CD4-positive, alpha-beta memory T cell (primary cell): ENCODE data around the gene PPP1R9A. TPM values are rescaled to one million over a fixed set of nuclear protein-coding genes. Genes with fewer than 3 reads are reported as not detected.

ENCODE experiments used
- CTCF ChIA-PET: fragments of 350-600 bp; sonication (Branson Sonifier 250); formaldehyde crosslinking; loops from one replicate; lab custom pipeline; 2021; ENCODE audit warnings: inconsistent platforms; ENCODE audit not compliant: partially characterized antibody; lab: Charles Lee
- POLR2A ChIA-PET: fragments of 350-600 bp; sonication (Branson Sonifier 250); formaldehyde crosslinking; loops from one replicate; lab custom pipeline; 2021; ENCODE audit not compliant: partially characterized antibody; lab: Charles Lee
- DNase-seq, 5 donors: peaks; one replicate each; pipeline versions ENCODE4 v3.0.0 to v3.0.0-alpha.2; 2020 to 2022; ENCODE audit warnings: mixed read lengths in 1 of 5
- H3K27ac ChIP-seq: one replicate; pipeline ENCODE4 v1.7.0; 2013; ENCODE audit warnings: low read depth, low read length
- H3K27me3 ChIP-seq: 2 replicates; pipeline ENCODE4 v1.7.0; 2013; ENCODE audit warnings: mild to moderate bottlenecking, low read length, moderate library complexity; ENCODE audit not compliant: insufficient read depth
- H3K36me3 ChIP-seq: 2 replicates; pipeline ENCODE4 v1.7.0; 2013; ENCODE audit warnings: mild to moderate bottlenecking, low read length, moderate library complexity; ENCODE audit not compliant: insufficient read depth
- H3K4me1 ChIP-seq: 2 replicates; pipeline ENCODE4 v1.7.0; 2013; ENCODE audit warnings: mild to moderate bottlenecking, low read length, moderate library complexity; ENCODE audit not compliant: insufficient read depth
- H3K4me3 ChIP-seq, 2 donors: one replicate each; pipeline ENCODE4 v1.7.0; 2013; ENCODE audit warnings: low read length in 2 of 2, mild to moderate bottlenecking in 1 of 2
- H3K9me3 ChIP-seq, 2 donors: one replicate each; pipeline ENCODE4 v1.7.0; 2013; ENCODE audit warnings: low read length in 2 of 2, control low read depth in 1 of 2; ENCODE audit not compliant: control insufficient read depth in 1 of 2
- H3K27ac Mint-ChIP-seq, 7 donors: one replicate each; pipeline ENCODE4 v1.8.0; 2020 to 2021; ENCODE audit warnings: mixed read lengths in 7 of 7, mild to moderate bottlenecking in 6 of 7, inconsistent platforms in 3 of 7, moderate library complexity in 3 of 7
- H3K27me3 Mint-ChIP-seq, 2 donors: one replicate each; pipeline ENCODE4 v1.8.0; 2020 to 2021; ENCODE audit warnings: mixed read lengths in 2 of 2
- H3K36me3 Mint-ChIP-seq, 2 donors: one replicate each; pipeline ENCODE4 v1.8.0; 2020 to 2021; ENCODE audit warnings: mixed read lengths in 2 of 2, inconsistent platforms in 1 of 2, mild to moderate bottlenecking in 1 of 2
- H3K4me1 Mint-ChIP-seq, 4 donors: one replicate each; pipeline ENCODE4 v1.8.0; 2020 to 2021; ENCODE audit warnings: mixed read lengths in 4 of 4, mild to moderate bottlenecking in 1 of 4
- H3K4me3 Mint-ChIP-seq, 8 donors: one replicate each; pipeline ENCODE4 v1.8.0; 2020 to 2021; ENCODE audit warnings: mixed read lengths in 8 of 8, mild to moderate bottlenecking in 7 of 8, moderate library complexity in 6 of 8, inconsistent platforms in 3 of 8
- H3K9me3 Mint-ChIP-seq, 8 donors: one replicate each; pipeline ENCODE4 v1.8.0; 2020 to 2021; ENCODE audit warnings: mixed read lengths in 8 of 8, mild to moderate bottlenecking in 5 of 8, inconsistent platforms in 3 of 8, moderate library complexity in 1 of 8
- intact Hi-C: fragments of 100-400 bp; cut with micrococcal nuclease; formaldehyde crosslinking; loops from one replicate; pipeline ENCODE4 v1.15.1; 2023
- polyA plus RNA-seq, 2 donors: library from polyadenylated mRNA; unstranded; fragments of 300-500 nt; fragmentation: Illumina TruSeq; gene quantifications; one replicate each; pipeline ENCODE4 v1.2.3, GENCODE V29; 2021
- total RNA-seq, 2 experiments: library from RNA; stranded (reverse); gene quantifications; one replicate each; pipeline ENCODE4 v1.2.3, GENCODE V29; 2021

PPP1R9A gene
- total and polyA plus RNA-seq, 4 experiments from 2014 or later = not detected

DNA sequence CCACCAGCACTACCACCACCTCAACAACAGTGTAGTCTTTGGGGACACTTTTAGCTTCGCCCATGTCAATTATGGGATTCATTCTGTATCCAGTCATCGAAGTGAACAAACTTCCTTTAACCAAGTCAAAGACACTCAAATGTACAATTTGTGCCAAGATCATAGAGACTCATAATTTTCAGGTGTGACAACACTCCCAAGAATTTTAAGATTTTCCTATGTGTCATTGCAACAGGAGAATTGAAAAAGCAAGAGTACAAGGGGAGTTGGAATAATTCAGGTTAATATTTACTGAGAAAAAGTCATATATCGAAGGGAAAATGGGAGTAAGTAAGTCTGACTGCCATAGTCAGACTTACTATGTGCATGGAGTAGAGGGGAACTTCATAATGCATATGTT, 390.7 kb downstream of the PPP1R9A start:
- intact Hi-C loops = no loop called here
- CTCF ChIA-PET = no interaction called here

GRCh38 chr7:95303013-95303905, 395.9 kb downstream of the PPP1R9A start:
- no peaks in the 10 kb centered on the region for H3K4me1 Mint-ChIP-seq
- no peak for DNase-seq
- H3K4me3 Mint-ChIP-seq = no peak overlapping the region
- peaks cover 8 to 9% of the 10 kb centered on the region in 2 donors for H3K27me3 Mint-ChIP-seq
- no peaks in the 10 kb centered on the region for H3K27me3 ChIP-seq
- intact Hi-C loops = no loop called here
- H3K9me3 Mint-ChIP-seq = peaks cover 0 to 2% (median 0%) of the 10 kb centered on the region in 8 donors
- ChIA-PET POLR2A (no interaction called here), CTCF (no interaction called here)
- no peaks in the 10 kb centered on the region for H3K4me1 ChIP-seq
- no peak overlapping the region for H3K27ac ChIP-seq
- H3K4me3 ChIP-seq = no peak overlapping the region
- H3K36me3 ChIP-seq = no peaks in the 10 kb centered on the region
- H3K9me3 ChIP-seq = no peaks in the 10 kb centered on the region
- no peak overlapping the region for H3K27ac Mint-ChIP-seq
- H3K36me3 Mint-ChIP-seq = no peaks in the 10 kb centered on the region

More for the DNA sequence above, 390.7 kb downstream of the PPP1R9A start:
- H3K27me3 Mint-ChIP-seq = peaks cover 7 to 17% of the 10 kb centered on the region in 2 donors
- no peaks in the 10 kb centered on the region for H3K4me1 ChIP-seq
- no peaks in the 10 kb centered on the region for H3K36me3 Mint-ChIP-seq
- no peaks in the 10 kb centered on the region for H3K27me3 ChIP-seq
- no peaks in the 10 kb centered on the region for H3K36me3 ChIP-seq
- no peaks in the 10 kb centered on the region for H3K4me1 Mint-ChIP-seq
- no peaks in the 10 kb centered on the region for H3K9me3 ChIP-seq
- peaks cover 0 to 2% (median 0%) of the 10 kb centered on the region in 8 donors for H3K9me3 Mint-ChIP-seq
- no peak overlapping the region for H3K27ac Mint-ChIP-seq
- no peak for DNase-seq
- no peak overlapping the region for H3K4me3 ChIP-seq
- H3K4me3 Mint-ChIP-seq = no peak overlapping the region
- POLR2A ChIA-PET = no interaction called here
- no peak overlapping the region for H3K27ac ChIP-seq

- H3K27ac ChIP-seq = no peak overlapping the region
- H3K4me1 ChIP-seq = no peaks in the 10 kb centered on the region
- H3K27me3 ChIP-seq = no peaks in the 10 kb centered on the region
- intact Hi-C loops = no loop called here
- H3K9me3 ChIP-seq = no peaks in the 10 kb centered on the region
- no peak for DNase-seq
- no peak overlapping the region for H3K4me3 Mint-ChIP-seq
- peaks cover 3 to 9% of the 10 kb centered on the region in 2 donors for H3K27me3 Mint-ChIP-seq
- ChIA-PET CTCF (no interaction called here), POLR2A (no interaction called here)
- H3K36me3 ChIP-seq = no peaks in the 10 kb centered on the region
- no peaks in the 10 kb centered on the region for H3K4me1 Mint-ChIP-seq
- peaks cover 0 to 2% (median 0%) of the 10 kb centered on the region in 8 donors for H3K9me3 Mint-ChIP-seq
- no peaks in the 10 kb centered on the region for H3K36me3 Mint-ChIP-seq
- H3K27ac Mint-ChIP-seq = no peak overlapping the region
- no peak overlapping the region for H3K4me3 ChIP-seq
These were observed 397.6 kb downstream of the PPP1R9A start for GRCh38 chr7:95304990-95305389.

DNA sequence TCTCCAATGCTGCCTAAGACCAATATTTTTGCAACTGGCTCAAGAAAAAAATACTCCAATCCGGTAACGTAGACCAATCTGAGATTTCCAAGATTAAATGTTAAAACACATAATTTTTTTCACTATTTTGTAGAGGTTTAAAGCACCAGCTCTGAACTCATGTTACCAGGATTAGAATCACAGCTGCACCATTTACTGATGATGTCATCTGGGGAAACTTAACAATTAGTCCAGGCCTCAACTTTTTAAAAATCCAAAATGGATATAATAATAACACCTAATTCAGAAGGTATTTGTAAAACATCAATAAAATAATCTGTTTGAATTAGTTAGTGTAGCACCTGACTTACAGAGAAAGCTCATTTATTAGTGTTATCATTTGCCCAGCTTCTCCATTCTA, 402.6 kb downstream of the PPP1R9A start:
- peaks cover 0 to 2% (median 0%) of the 10 kb centered on the region in 8 donors for H3K9me3 Mint-ChIP-seq
- H3K27me3 ChIP-seq = no peaks in the 10 kb centered on the region
- H3K4me3 ChIP-seq = no peak overlapping the region
- POLR2A ChIA-PET = no interaction called here
- DNase-seq = no peak
- peaks cover 0 to 13% of the 10 kb centered on the region in 2 donors for H3K27me3 Mint-ChIP-seq
- no peak overlapping the region for H3K27ac ChIP-seq
- peaks cover 0 to 3% (median 0%) of the 10 kb centered on the region in 4 donors for H3K4me1 Mint-ChIP-seq
- H3K4me1 ChIP-seq = no peaks in the 10 kb centered on the region
- CTCF ChIA-PET = no interaction called here
- H3K9me3 ChIP-seq = no peaks in the 10 kb centered on the region
- no peak overlapping the region for H3K27ac Mint-ChIP-seq
- H3K4me3 Mint-ChIP-seq = no peak overlapping the region
- no peaks in the 10 kb centered on the region for H3K36me3 Mint-ChIP-seq
- intact Hi-C loops = no loop called here
- H3K36me3 ChIP-seq = no peaks in the 10 kb centered on the region

- H3K9me3 ChIP-seq = no peaks in the 10 kb centered on the region
- Mint-ChIP-seq H3K36me3 (no peaks in the 10 kb centered on the region), H3K9me3 (peaks cover 0 to 2% (median 0%) of the 10 kb centered on the region in 8 donors), H3K27me3 (peaks cover 0 to 12% of the 10 kb centered on the region in 2 donors), H3K4me3 (no peak overlapping the region), H3K4me1 (peaks cover 0 to 3% (median 0%) of the 10 kb centered on the region in 4 donors), H3K27ac (no peak overlapping the region)
- intact Hi-C loops = no loop called here
- H3K4me1 ChIP-seq = no peaks in the 10 kb centered on the region
- ChIA-PET CTCF (no interaction called here), POLR2A (no interaction called here)
- H3K36me3 ChIP-seq = no peaks in the 10 kb centered on the region
- no peak overlapping the region for H3K27ac ChIP-seq
- no peak overlapping the region for H3K4me3 ChIP-seq
- no peaks in the 10 kb centered on the region for H3K27me3 ChIP-seq
- no peak for DNase-seq
These were observed 404.0 kb downstream of the PPP1R9A start for GRCh38 chr7:95311389-95311788.

DNA sequence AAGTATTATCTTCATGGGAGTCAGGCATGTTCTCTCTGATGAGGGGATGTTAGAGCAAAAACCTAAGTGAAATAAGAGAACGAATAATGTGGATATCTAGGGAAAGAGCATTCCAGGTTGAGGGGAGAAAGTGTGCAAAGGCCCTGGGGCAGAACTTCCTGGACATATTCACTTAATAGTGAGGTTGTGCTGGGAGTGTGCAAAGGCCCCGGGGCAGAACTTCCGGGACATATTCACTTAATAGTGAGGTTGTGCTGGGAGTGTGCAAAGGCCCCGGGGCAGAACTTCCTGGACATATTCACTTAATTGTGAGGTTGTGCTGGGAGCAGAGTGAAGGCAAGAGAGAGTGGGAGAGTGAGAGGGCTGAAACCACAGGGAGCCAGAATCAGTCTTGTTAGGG, 405.2 kb downstream of the PPP1R9A start:
- Mint-ChIP-seq H3K27ac (no peak overlapping the region), H3K27me3 (peaks cover 0 to 12% of the 10 kb centered on the region in 2 donors), H3K4me3 (no peak overlapping the region), H3K36me3 (no peaks in the 10 kb centered on the region), H3K4me1 (peaks cover 0 to 3% (median 0%) of the 10 kb centered on the region in 4 donors), H3K9me3 (peaks cover 0 to 2% (median 0%) of the 10 kb centered on the region in 8 donors)
- DNase-seq = no peak
- no peaks in the 10 kb centered on the region for H3K9me3 ChIP-seq
- no peak overlapping the region for H3K4me3 ChIP-seq
- ChIA-PET POLR2A (no interaction called here), CTCF (no interaction called here)
- intact Hi-C loops = no loop called here
- H3K27ac ChIP-seq = no peak overlapping the region
- H3K4me1 ChIP-seq = no peaks in the 10 kb centered on the region
- no peaks in the 10 kb centered on the region for H3K27me3 ChIP-seq
- no peaks in the 10 kb centered on the region for H3K36me3 ChIP-seq

DNA sequence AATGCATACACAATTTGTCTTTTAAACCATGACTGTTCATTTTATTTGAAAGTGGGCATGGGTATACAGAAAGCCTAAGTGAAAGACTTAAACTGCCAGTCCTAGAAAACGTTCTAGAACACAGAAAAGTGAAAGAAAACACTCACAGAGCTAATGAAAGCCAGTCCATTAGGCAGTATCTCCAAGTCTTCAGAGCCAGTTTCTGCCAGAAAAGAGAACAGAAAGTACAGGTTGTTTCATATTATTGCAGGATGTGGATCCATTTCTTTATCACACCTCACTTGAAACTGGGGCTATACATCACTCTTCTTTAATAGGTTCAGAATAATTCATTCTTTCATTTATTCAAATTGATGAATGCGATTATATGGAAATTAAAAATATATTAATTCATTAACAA, 409.2 kb downstream of the PPP1R9A start:
- DNase-seq = no peak
- Mint-ChIP-seq H3K9me3 (peaks cover 0 to 2% (median 0%) of the 10 kb centered on the region in 8 donors), H3K27ac (no peak overlapping the region), H3K36me3 (no peaks in the 10 kb centered on the region), H3K4me3 (no peak overlapping the region), H3K27me3 (peaks cover 0 to 7% of the 10 kb centered on the region in 2 donors), H3K4me1 (peaks cover 0 to 3% (median 0%) of the 10 kb centered on the region in 4 donors)
- Histone ChIP-seq H3K4me3 (no peak overlapping the region), H3K36me3 (no peaks in the 10 kb centered on the region), H3K27ac (no peak overlapping the region), H3K4me1 (no peaks in the 10 kb centered on the region), H3K9me3 (no peaks in the 10 kb centered on the region), H3K27me3 (no peaks in the 10 kb centered on the region)
- ChIA-PET POLR2A (no interaction called here), CTCF (no interaction called here)
- intact Hi-C loops = no loop called here
